Upper lobe of left lung (tissue), 4 donors: ENCODE results near the gene VAV2.

ENCODE experiments used
- POLR2A ChIP-seq, 4 donors: fragments of 450-650 bp; IDR thresholded peaks; one replicate each; pipeline ENCODE4 v1.5.1; 2016 to 2017; ENCODE audit warnings: antibody characterized with exemption in 4 of 4, mild to moderate bottlenecking in 2 of 4
- POLR2AphosphoS5 ChIP-seq, 2 donors: sonication (generic); formaldehyde crosslinking; IDR thresholded peaks; one replicate each; pipeline ENCODE4 v1.5.1; 2017; ENCODE audit warnings: antibody characterized with exemption in 2 of 2
- TF ChIP-seq, protein P1 (sequence below), 6 experiments: fragments of 450-650 bp in 4 of 6; fragments of 200-600 bp in 2 of 6; sonication (generic) in 2 of 6; IDR thresholded peaks; one replicate each; pipeline ENCODE4 v1.5.1; 2016 to 2019; ENCODE audit warnings: antibody characterized with exemption in 6 of 6

DNA sequence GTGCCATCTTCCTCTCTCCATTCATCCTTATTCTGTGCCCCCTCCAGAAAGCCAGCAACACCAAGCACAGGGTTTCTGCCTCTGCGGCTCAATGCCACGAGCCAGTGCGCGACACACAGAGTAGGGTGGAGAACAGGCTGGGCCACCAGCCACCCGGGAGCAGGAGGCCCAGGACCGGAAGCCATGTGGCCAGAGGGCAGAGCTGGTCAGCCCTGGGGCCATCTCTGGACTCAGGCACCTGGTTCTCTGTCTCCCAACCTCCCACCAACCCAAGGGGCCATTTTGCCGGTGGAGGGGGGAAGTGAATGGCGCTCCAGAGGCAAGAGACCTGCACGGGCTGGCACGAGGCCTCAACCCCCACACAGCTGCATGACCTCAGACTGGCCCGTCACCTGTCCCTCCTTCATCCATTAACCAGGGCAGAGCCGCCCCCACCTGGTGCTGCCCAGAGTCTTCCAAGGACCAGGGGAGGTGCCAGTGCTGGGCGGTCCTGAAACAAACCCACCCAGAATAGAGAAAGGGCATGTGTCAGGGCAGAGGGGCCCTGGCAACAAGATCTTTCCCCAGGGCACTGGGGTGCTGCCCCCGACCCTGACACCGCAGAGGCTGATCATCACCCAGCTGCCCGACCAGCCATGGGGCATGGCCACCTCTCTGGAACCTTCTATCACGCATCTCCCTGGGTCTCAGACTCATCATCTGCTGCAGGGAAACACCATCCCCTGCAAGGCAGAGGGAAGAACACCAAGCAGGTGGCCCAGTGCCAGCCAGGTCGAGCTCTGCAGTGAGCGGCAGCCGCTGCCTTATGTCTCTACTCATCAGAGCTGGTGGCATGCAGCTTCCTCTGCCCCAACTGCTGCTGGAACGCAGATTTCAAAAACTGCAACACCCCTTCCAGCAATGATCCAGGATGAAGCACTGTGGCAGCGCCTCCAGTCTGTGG is 11.9 kb downstream of the VAV2 start:
- TF ChIP-seq, protein P1, sequence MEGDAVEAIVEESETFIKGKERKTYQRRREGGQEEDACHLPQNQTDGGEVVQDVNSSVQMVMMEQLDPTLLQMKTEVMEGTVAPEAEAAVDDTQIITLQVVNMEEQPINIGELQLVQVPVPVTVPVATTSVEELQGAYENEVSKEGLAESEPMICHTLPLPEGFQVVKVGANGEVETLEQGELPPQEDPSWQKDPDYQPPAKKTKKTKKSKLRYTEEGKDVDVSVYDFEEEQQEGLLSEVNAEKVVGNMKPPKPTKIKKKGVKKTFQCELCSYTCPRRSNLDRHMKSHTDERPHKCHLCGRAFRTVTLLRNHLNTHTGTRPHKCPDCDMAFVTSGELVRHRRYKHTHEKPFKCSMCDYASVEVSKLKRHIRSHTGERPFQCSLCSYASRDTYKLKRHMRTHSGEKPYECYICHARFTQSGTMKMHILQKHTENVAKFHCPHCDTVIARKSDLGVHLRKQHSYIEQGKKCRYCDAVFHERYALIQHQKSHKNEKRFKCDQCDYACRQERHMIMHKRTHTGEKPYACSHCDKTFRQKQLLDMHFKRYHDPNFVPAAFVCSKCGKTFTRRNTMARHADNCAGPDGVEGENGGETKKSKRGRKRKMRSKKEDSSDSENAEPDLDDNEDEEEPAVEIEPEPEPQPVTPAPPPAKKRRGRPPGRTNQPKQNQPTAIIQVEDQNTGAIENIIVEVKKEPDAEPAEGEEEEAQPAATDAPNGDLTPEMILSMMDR (IDR thresholded peaks at IDR 0.05), result no peak
- no peak for TF ChIP-seq POLR2A (IDR thresholded peaks at IDR 0.05)
- TF ChIP-seq POLR2AphosphoS5 (IDR thresholded peaks at IDR 0.05), result no peak
